Measurements from ENCODE around the gene KCNIP2.

The KCNIP2 gene

GRCh38 chr10:101843032-101844021 is at the start of gene KCNIP2:
Gene KCNIP2, minus strand, starts transcription at chr10:101843800. Its CDS starts 232 bp downstream, at chr10:101843568.
- POLR2A ChIA-PET, result interaction anchor here (0.6 kb wide), 1 partner anchor 9 kb away, joined by 3 read pairs; no protein-coding TSS in a partner anchor
- CTCF ChIA-PET, result interaction anchor here (0.6 to 22.9 kb wide), 24 partner anchors 8 to 257 kb away, joined by 3 to 831 read pairs (median 4); partner anchors contain the start of gene HPS6
- DNase-seq (ENCODE audit: extremely low spot score), result peak; percentile 82
- TF ChIP-seq CTCF (IDR thresholded peaks at IDR 0.05; ENCODE audit: control extremely low read depth, extremely low read depth, low read depth, missing control alignments), result peak; percentile 68

GRCh38 chr10:101892782-101893391 is 49.3 kb upstream of the KCNIP2 start:
- no peak for TF ChIP-seq CTCF (IDR thresholded peaks at IDR 0.05; ENCODE audit: control extremely low read depth, extremely low read depth, low read depth, missing control alignments)
- ChIA-PET POLR2A (interaction anchor here (0.5 kb wide), 1 partner anchor 20 kb away, joined by 6 read pairs; no protein-coding TSS in a partner anchor), CTCF (interaction anchor here (0.9 to 13.2 kb wide), 6 partner anchors 8 to 176 kb away, joined by 3 to 249 read pairs (median 5); partner anchors contain the start of gene KCNIP2)
- no peak for DNase-seq (ENCODE audit: extremely low spot score)

- CTCF ChIA-PET, result interaction anchor here (0.6 to 13.2 kb wide), 63 partner anchors 9 to 229 kb away, joined by 3 to 249 read pairs (median 4); partner anchors contain the start of gene KCNIP2
- POLR2A ChIA-PET, result no interaction called here
- TF ChIP-seq CTCF (IDR thresholded peaks at IDR 0.05; ENCODE audit: control extremely low read depth, extremely low read depth, low read depth, missing control alignments), result peak; percentile 82
- peak; percentile 72 for DNase-seq (ENCODE audit: extremely low spot score)
These were observed 45.9 kb upstream of the KCNIP2 start for GRCh38 chr10:101889256-101890210.

GRCh38 chr10:101888251-101888949 is 44.8 kb upstream of the KCNIP2 start:
- no peak for TF ChIP-seq CTCF (IDR thresholded peaks at IDR 0.05; ENCODE audit: control extremely low read depth, extremely low read depth, low read depth, missing control alignments)
- CTCF ChIA-PET, result interaction anchor here (0.6 to 13.2 kb wide), 41 partner anchors 10 to 230 kb away, joined by 3 to 249 read pairs (median 7); partner anchors contain the start of gene KCNIP2
- POLR2A ChIA-PET, result interaction anchor here (0.6 to 1.0 kb wide), 2 partner anchors 47 to 1193 kb away, joined by 3 to 4 read pairs; no protein-coding TSS in a partner anchor
- no peak for DNase-seq (ENCODE audit: extremely low spot score)

GRCh38 chr10:101887775-101888174 is 44.2 kb upstream of the KCNIP2 start:
- POLR2A ChIA-PET, result interaction anchor here (0.6 to 1.0 kb wide), 2 partner anchors 47 to 1193 kb away, joined by 3 to 4 read pairs; no protein-coding TSS in a partner anchor
- TF ChIP-seq CTCF (IDR thresholded peaks at IDR 0.05; ENCODE audit: control extremely low read depth, extremely low read depth, low read depth, missing control alignments), result no peak
- CTCF ChIA-PET, result interaction anchor here (0.8 to 13.2 kb wide), 25 partner anchors 10 to 186 kb away, joined by 3 to 249 read pairs (median 16); partner anchors contain the start of gene KCNIP2
- DNase-seq (ENCODE audit: extremely low spot score), result no peak

All from GM10248 (cell line).